Heart left ventricle (tissue), 16 donors: Measurements from ENCODE around the gene GPN1. TPM values are rescaled to one million over a fixed set of nuclear protein-coding genes. Genes with fewer than 3 reads are reported as not detected.

Experiments
- ATAC-seq, 4 donors: fragments of 200-7000 bp; cut with Tn5 transposase; one replicate each; pipeline ENCODE4 v1.9.1; 2020 to 2022; ENCODE audit warnings: moderate library complexity in 4 of 4, mild to moderate bottlenecking in 3 of 4, moderate number of reproducible peaks in 1 of 4
- DNase-seq, 5 donors: peaks; one replicate each; pipeline ENCODE4 v3.0.0-alpha.2; 2020
- H3K27ac ChIP-seq, 12 donors: fragments of 200-600 bp; sonication (generic) in 4 of 12; one replicate each; pipeline versions ENCODE4 v1.5.0 to v1.8.0; 2016 to 2022; ENCODE audit warnings: mild to moderate bottlenecking in 2 of 12
- H3K27me3 ChIP-seq, 9 donors: fragments of 200-600 bp; sonication (generic) in 2 of 9; one replicate each; pipeline versions ENCODE4 v1.5.1 to v1.8.0; 2016 to 2022; ENCODE audit warnings: mild to moderate bottlenecking in 3 of 9
- H3K36me3 ChIP-seq, 9 donors: fragments of 200-600 bp; sonication (generic) in 2 of 9; one replicate each; pipeline versions ENCODE4 v1.5.0 to v1.8.0; 2018 to 2022; ENCODE audit warnings: mild to moderate bottlenecking in 2 of 9
- H3K4me1 ChIP-seq, 12 donors: fragments of 200-600 bp; sonication (generic) in 4 of 12; one replicate each; pipeline versions ENCODE4 v1.5.0 to v1.8.0; 2016 to 2022; ENCODE audit warnings: mild to moderate bottlenecking in 3 of 12
- H3K4me3 ChIP-seq, 12 donors: fragments of 200-600 bp; sonication (generic) in 4 of 12; one replicate each; pipeline versions ENCODE4 v1.5.0 to v1.8.0; 2017 to 2022; ENCODE audit warnings: mild to moderate bottlenecking in 9 of 12, moderate library complexity in 4 of 12
- H3K9me3 ChIP-seq, 12 donors: fragments of 200-600 bp; sonication (generic) in 4 of 12; one replicate each; pipeline versions ENCODE4 v1.5.0 to v1.8.0; 2016 to 2022; ENCODE audit warnings: mild to moderate bottlenecking in 1 of 12
- POLR2A ChIP-seq, 2 donors: fragments of 450-650 bp; IDR thresholded peaks; one replicate each; pipeline ENCODE4 v1.6.1; 2017; ENCODE audit warnings: antibody characterized with exemption in 2 of 2, mild to moderate bottlenecking in 2 of 2, moderate library complexity in 2 of 2
- WGBS, 4 donors: extraction: QIAGEN DNeasy Blood & Tissue Kit in 2 of 4; methylation state at CpG; one replicate each; pipeline versions ENCODE4 v1.1.5 to v1.1.7; 2013 to 2018; 5-methylcytosine and 5-hydroxymethylcytosine counted together
- intact Hi-C, 10 donors: fragments of 100-400 bp; cut with DNase I; formaldehyde crosslinking; loops; one replicate each; pipeline versions ENCODE4 v1.11.1 to v1.14.2; 2022
- polyA plus RNA-seq, 2 donors: library from polyadenylated mRNA; stranded (reverse); fragments of 200-250 nt; gene quantifications; one replicate each; pipeline ENCODE4 v1.2.3, GENCODE V29; 2013
- total RNA-seq, 9 donors: library from RNA; depleted of rRNA in 2 of 9; stranded (reverse); fragments of >200 nt in 2 of 9; fragmentation: NEBNext Ultra II Directional in 3 of 9; extraction: Animal tissue kit (Norgen Biotek cat#: 25700) in 3 of 9; gene quantifications; one replicate each; pipeline versions ENCODE4 v1.1.0 to v1.2.4, GENCODE V29; 2016 to 2023
- TF ChIP-seq, protein P1 (sequence below), 12 donors: fragments of 200-600 bp; sonication (generic) in 4 of 12; IDR thresholded peaks; one replicate each; pipeline versions ENCODE4 v1.5.0 to v1.8.0; 2018 to 2022; ENCODE audit warnings: antibody characterized with exemption in 12 of 12, mild to moderate bottlenecking in 5 of 12
- donor health status: ischemic (EF 13 %, LVEDD 7.1; RV severe dilation, severe dysfunction).
- donor health status: healthy with polysubstance abuse.
- donor health status: DM: no; HTN: yes; CAD: no.
- donor health status: DM: no; HTN: no; CAD: no.
- donor health status: ischemic (EF 25% LVEDD 6.9; RV normal size, moderate dysfunction).
- donor health status: ischemic (EF 25% LVEDD 5.7; RV mildly dilated, moderate dysfunction).
- donor health status: healthy.
- donor health status: DM: yes; HTN: yes; CAD: no.
- donor health status: ischemic (EF 35%, LVEDD 5.7; RV mildly dilated, moderate dysfunction).
- donor health status: nonischemic (EF 11% LVEDD 7.7; RV severe dilation, severe dysfunction).
- donor health status: DM: yes; HTN: yes; CAD: no.
- donor health status: PGD.
- donor health status: ischemic (EF 29% LVEDD 5.4; RV normal size, mild dysfunction).
- donor health status: nonischemic (EF 23%, LVEDD 6.1; RV moderate dilation, normal function).

GPN1 gene
- total and polyA plus RNA-seq, 11 donors, result 10.1 to 35.9 (median 19.4) TPM

DNA sequence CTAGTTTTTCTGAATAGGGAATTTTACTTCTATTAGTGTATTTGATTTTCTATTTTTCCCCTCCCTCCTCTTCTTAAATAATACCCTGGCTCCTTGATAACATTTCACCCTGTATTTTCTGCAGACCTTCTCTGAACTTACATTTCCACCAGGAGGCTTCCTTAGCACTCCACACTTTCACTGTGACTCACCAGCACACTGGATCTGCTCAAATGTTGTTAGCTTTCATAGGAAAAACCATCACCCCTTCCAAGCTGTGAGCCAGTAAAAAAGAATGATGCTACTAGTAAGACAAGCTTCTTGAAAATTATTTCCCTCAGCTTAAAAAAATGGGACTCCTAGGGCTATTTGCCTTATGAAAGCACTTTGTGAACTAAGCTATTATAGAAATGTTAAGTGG is 18.4 kb downstream of the GPN1 start:
- H3K9me3 ChIP-seq, result no peaks in the 10 kb centered on the region
- DNase-seq, result no peak

DNA sequence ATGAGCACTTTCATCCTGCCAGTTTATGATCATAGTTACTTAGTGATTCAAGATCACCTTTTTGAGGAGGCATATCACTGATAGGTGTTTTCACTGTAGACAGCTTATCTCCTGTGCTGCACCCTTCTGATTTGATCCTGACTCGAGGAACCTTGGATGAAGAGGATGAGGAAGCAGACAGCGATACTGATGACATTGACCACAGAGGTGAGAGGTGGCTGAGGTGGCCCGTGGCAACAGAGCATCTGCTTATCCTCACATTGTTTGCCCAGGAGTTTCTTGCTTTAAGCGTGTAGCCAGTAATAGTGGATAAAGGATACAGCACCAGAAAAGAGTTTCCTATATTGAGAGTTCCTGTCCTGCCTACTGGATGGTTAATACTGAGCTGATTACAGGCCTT is 18.9 kb downstream of the GPN1 start:
- 83 to 92% (median 89%) methylated on average over 4 of the region's 4 CpGs for WGBS, 4 donors
- TF ChIP-seq, protein P1, sequence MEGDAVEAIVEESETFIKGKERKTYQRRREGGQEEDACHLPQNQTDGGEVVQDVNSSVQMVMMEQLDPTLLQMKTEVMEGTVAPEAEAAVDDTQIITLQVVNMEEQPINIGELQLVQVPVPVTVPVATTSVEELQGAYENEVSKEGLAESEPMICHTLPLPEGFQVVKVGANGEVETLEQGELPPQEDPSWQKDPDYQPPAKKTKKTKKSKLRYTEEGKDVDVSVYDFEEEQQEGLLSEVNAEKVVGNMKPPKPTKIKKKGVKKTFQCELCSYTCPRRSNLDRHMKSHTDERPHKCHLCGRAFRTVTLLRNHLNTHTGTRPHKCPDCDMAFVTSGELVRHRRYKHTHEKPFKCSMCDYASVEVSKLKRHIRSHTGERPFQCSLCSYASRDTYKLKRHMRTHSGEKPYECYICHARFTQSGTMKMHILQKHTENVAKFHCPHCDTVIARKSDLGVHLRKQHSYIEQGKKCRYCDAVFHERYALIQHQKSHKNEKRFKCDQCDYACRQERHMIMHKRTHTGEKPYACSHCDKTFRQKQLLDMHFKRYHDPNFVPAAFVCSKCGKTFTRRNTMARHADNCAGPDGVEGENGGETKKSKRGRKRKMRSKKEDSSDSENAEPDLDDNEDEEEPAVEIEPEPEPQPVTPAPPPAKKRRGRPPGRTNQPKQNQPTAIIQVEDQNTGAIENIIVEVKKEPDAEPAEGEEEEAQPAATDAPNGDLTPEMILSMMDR (IDR thresholded peaks at IDR 0.05), result no peak
- TF ChIP-seq POLR2A (IDR thresholded peaks at IDR 0.05), result no peak
- ATAC-seq, result no peak
- Histone ChIP-seq H3K4me3 (no peak overlapping the region), H3K36me3 (peaks cover 0 to 100% (median 94%) of the 10 kb centered on the region in 9 donors), H3K9me3 (no peaks in the 10 kb centered on the region), H3K27ac (no peak overlapping the region), H3K27me3 (no peaks in the 10 kb centered on the region), H3K4me1 (no peaks in the 10 kb centered on the region)
- intact Hi-C loops, result no loop called here
- DNase-seq, result no peak

More for the DNA sequence above, 18.4 kb downstream of the GPN1 start:
- intact Hi-C loops, result no loop called here
- Histone ChIP-seq H3K27me3 (no peaks in the 10 kb centered on the region), H3K4me3 (no peak overlapping the region), H3K27ac (no peak overlapping the region), H3K4me1 (no peaks in the 10 kb centered on the region), H3K36me3 (peaks cover 0 to 100% (median 93%) of the 10 kb centered on the region in 9 donors)
- no peak for TF ChIP-seq POLR2A (IDR thresholded peaks at IDR 0.05)
- TF ChIP-seq, protein P1 (IDR thresholded peaks at IDR 0.05), result no peak
- no peak for ATAC-seq

GRCh38 chr2:27651056-27651455 is 22.2 kb downstream of the GPN1 start:
- peaks cover 0 to 100% (median 98%) of the 10 kb centered on the region in 9 donors for H3K36me3 ChIP-seq
- intact Hi-C loops, result loop anchor here in 1 of 10 donors (10.0 kb wide), 1 partner anchor 176 kb away; no protein-coding TSS in a partner anchor
- no peaks in the 10 kb centered on the region for H3K9me3 ChIP-seq
- H3K27ac ChIP-seq, result no peak overlapping the region
- no peak for DNase-seq
- H3K4me3 ChIP-seq, result no peak overlapping the region
- TF ChIP-seq POLR2A (IDR thresholded peaks at IDR 0.05), result no peak
- TF ChIP-seq, protein P1 (IDR thresholded peaks at IDR 0.05), result no peak
- ATAC-seq, result no peak
- H3K4me1 ChIP-seq, result no peaks in the 10 kb centered on the region
- no peaks in the 10 kb centered on the region for H3K27me3 ChIP-seq
- 79 to 86% (median 83%) methylated on average over 4 of the region's 4 CpGs for WGBS, 4 donors

- Histone ChIP-seq H3K27me3 (no peaks in the 10 kb centered on the region), H3K4me3 (no peak overlapping the region), H3K27ac (no peak overlapping the region), H3K4me1 (no peaks in the 10 kb centered on the region), H3K36me3 (peaks cover 0 to 100% (median 99%) of the 10 kb centered on the region in 9 donors), H3K9me3 (no peaks in the 10 kb centered on the region)
- intact Hi-C loops, result loop anchor here in 1 of 10 donors (10.0 kb wide), 1 partner anchor 178 kb away; no protein-coding TSS in a partner anchor
- TF ChIP-seq, protein P1 (IDR thresholded peaks at IDR 0.05), result no peak
- no peak for TF ChIP-seq POLR2A (IDR thresholded peaks at IDR 0.05)
- DNase-seq, result no peak
- no peak for ATAC-seq
These were observed 23.5 kb downstream of the GPN1 start for GRCh38 chr2:27652341-27652740.
